Fibroblast of skin of left quadriceps (primary cell): Measurements from ENCODE around the gene PPARG.
"Not testable (repeated sequence)": the region's sequence is repeated elsewhere in the genome, so short reads cannot be mapped to it uniquely, and the experiment has no call there.

ENCODE experiments used
- DNase-seq, 2 experiments: peaks; one replicate each; pipeline ENCODE4 v3.0.0-alpha.2; 2013; ENCODE audit warnings: low read depth in 2 of 2

Gene PPARG

GRCh38 chr3:12440927-12441714 is 152.3 kb downstream of the PPARG start:
- DNase-seq: peak; percentile 29 to 36

GRCh38 chr3:12442654-12443501 is 154.0 kb downstream of the PPARG start:
- no peak for DNase-seq

- DNase-seq: no peak
Observed at GRCh38 chr3:12443781-12444522, 155.1 kb downstream of the PPARG start.

GRCh38 chr3:12444582-12445471 is 156.0 kb downstream of the PPARG start:
- DNase-seq: no peak

GRCh38 chr3:12445523-12446240 is 156.8 kb downstream of the PPARG start:
- DNase-seq: no peak

GRCh38 chr3:12446298-12446697 is 157.4 kb downstream of the PPARG start:
- no peak for DNase-seq

- no peak for DNase-seq
Observed at GRCh38 chr3:12447075-12447474, 158.2 kb downstream of the PPARG start.

GRCh38 chr3:12448404-12449202 is 159.7 kb downstream of the PPARG start:
- DNase-seq: not testable (repeated sequence)

- DNase-seq: no peak
Observed at GRCh38 chr3:12449889-12450682, 161.2 kb downstream of the PPARG start.

- no peak for DNase-seq
Observed at GRCh38 chr3:12451481-12451880, 162.6 kb downstream of the PPARG start.

- no peak for DNase-seq
Observed at GRCh38 chr3:12451960-12452359, 163.1 kb downstream of the PPARG start.

- no peak for DNase-seq
Observed at GRCh38 chr3:12452361-12453330, 163.8 kb downstream of the PPARG start.

- no peak for DNase-seq
Observed at GRCh38 chr3:12454076-12454815, 165.4 kb downstream of the PPARG start.

- DNase-seq: no peak
Observed at GRCh38 chr3:12454816-12455121, 165.9 kb downstream of the PPARG start.

- DNase-seq: no peak
Observed at GRCh38 chr3:12455740-12456139, 166.9 kb downstream of the PPARG start.

- no peak for DNase-seq
Observed at GRCh38 chr3:12456441-12456840, 167.6 kb downstream of the PPARG start.

- DNase-seq: not testable (repeated sequence)
Observed at GRCh38 chr3:12457380-12457779, 168.5 kb downstream of the PPARG start.
